ENCODE results near the gene PBRM1. TPM values are rescaled to one million over a fixed set of nuclear protein-coding genes. Genes with fewer than 3 reads are reported as not detected.
A peak's percentile ranks its signal among the peaks of the same experiment; 100 is the strongest.

The PBRM1 gene
- total RNA-seq, 2 experiments from 2014 or later, result 88.9 to 97.7 TPM

GRCh38 chr3:52534281-52535183 lies 151.2 kb downstream of the PBRM1 start:
- Mint-ChIP-seq H3K27ac (peak overlapping the region; percentile 77), H3K9me3 (no peaks in the 10 kb centered on the region), H3K27me3 (no peaks in the 10 kb centered on the region), H3K4me1 (peaks cover 41% of the 10 kb centered on the region), H3K36me3 (ENCODE audit: low read depth) (peaks cover 20% of the 10 kb centered on the region), H3K4me3 (peak overlapping the region; percentile 75)
- DNase-seq, result peak; percentile 5
- ChIA-PET CTCF (no interaction called here), POLR2A (no interaction called here)

- H3K27me3 Mint-ChIP-seq, result no peaks in the 10 kb centered on the region
- peak within 1 kb of the TSS; percentile 75 for H3K4me3 Mint-ChIP-seq
- no peaks in the 10 kb centered on the region for H3K9me3 Mint-ChIP-seq
- peaks cover 13% of the 10 kb centered on the region for H3K36me3 Mint-ChIP-seq (ENCODE audit: low read depth)
- DNase-seq, result peak; percentile 62
- peaks cover 34% of the 10 kb centered on the region for H3K4me1 Mint-ChIP-seq
- ChIA-PET CTCF (no interaction called here), POLR2A (no interaction called here)
- H3K27ac Mint-ChIP-seq, result peak within 1 kb of the TSS; percentile 61
Measured at GRCh38 chr3:52533623-52534280, 152.0 kb downstream of the PBRM1 start, which contains the start of gene NT5DC2. Gene NT5DC2 (minus strand): TSS chr3:52533857. CDS start chr3:52533737, 120 bp downstream.

DNA sequence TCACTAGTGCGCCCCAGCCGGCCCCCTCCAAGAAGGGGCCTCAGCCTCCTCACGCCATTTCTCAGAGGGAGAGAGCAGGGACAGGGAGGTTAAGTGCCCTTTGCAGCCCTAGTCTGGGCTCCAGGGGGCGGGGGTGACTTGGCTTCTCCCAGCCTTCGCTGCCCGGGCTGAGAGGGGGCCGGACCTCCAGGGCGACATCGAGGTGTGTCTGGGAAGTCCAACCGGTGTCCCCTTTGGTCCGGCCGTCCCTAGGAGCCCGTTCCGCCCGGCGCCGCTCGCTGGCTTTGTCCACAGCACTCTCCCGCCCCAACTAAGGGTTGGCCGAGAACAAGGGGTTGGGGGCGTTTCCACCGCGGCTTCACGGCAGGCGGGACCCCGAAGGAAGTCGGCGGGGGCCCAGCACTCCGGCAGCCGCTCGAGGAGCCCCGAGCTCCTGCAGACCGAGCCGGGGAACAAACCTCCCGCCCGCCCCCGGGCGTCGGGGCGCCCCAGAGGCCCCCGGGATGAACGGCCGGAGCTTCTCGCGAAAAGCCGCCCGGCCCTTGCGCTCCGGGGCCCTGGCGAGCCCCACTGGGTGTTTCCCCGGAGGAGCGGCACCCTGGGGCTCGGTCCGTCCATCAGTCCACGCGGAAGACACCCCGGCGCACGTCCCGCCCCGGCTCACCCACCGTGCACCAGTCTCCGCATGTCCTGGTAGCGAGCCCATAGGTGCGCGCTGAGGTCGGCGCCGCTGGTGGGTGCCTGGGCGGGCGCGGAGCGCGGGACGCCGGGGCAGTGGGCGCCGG lies 152.7 kb downstream of the PBRM1 start:
- Mint-ChIP-seq H3K36me3 (ENCODE audit: low read depth) (peaks cover 9% of the 10 kb centered on the region), H3K4me1 (peaks cover 29% of the 10 kb centered on the region), H3K27ac (no peak overlapping the region), H3K4me3 (peak overlapping the region; percentile 70), H3K27me3 (no peaks in the 10 kb centered on the region), H3K9me3 (no peaks in the 10 kb centered on the region)
- ChIA-PET CTCF (no interaction called here), POLR2A (no interaction called here)
- DNase-seq, result peak; percentile 37

DNA sequence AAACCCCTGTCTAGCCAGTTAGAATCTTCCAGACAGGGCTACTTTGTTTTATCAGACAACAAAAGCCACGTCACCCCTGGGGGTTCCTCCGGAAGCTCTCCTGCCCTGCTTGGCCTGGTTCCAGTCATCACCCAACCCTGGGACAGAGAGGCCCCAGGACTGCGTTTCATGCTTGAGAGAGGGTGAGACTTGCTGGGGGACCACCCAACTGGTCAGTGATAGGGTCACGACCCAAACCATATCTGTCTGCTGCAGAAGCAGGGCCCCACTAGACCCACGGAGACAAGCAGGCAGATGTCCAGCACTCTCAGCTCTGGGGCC lies 153.2 kb downstream of the PBRM1 start:
- POLR2A ChIA-PET, result no interaction called here
- CTCF ChIA-PET, result no interaction called here

DNA sequence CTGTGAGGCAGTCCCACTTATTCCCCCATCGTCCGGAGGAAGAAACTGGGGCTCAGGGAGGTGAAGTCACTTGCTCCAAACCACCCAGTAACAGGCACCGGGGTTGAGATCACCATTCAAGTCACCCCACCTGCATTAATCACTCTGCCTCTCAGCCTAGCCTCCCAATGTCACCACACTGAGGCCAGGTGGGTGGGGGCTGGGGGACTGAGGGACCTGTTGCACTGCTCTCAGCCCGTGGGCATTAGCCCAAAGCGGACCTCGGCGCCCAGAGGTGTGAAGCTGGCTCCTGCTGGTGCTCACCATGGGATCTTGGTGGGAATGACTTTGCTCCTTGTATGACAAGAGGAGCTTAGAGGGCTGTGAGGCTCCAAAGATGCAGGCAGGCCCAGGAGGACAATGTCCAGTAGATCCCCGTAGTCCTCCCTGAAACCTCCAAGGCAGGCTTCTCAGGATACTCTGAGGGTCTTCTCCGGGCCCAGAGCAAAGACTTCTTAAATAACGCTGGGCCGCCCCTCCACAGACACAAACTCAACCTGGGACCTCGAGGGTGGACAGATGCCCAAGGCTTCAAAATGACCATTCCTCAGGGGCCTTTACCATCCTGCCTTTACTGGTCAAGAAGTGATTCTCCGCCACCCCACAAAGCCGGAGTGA lies 153.7 kb downstream of the PBRM1 start:
- Mint-ChIP-seq H3K9me3 (no peaks in the 10 kb centered on the region), H3K27me3 (no peaks in the 10 kb centered on the region), H3K4me1 (peaks cover 21% of the 10 kb centered on the region), H3K36me3 (ENCODE audit: low read depth) (peaks cover 2% of the 10 kb centered on the region), H3K4me3 (peak overlapping the region; percentile 70), H3K27ac (no peak overlapping the region)
- ChIA-PET CTCF (no interaction called here), POLR2A (no interaction called here)
- DNase-seq, result no peak

More for the DNA sequence above, 153.2 kb downstream of the PBRM1 start:
- peaks cover 3% of the 10 kb centered on the region for H3K36me3 Mint-ChIP-seq (ENCODE audit: low read depth)
- H3K4me1 Mint-ChIP-seq, result peaks cover 23% of the 10 kb centered on the region
- DNase-seq, result no peak
- H3K9me3 Mint-ChIP-seq, result no peaks in the 10 kb centered on the region
- peak overlapping the region; percentile 70 for H3K4me3 Mint-ChIP-seq
- no peaks in the 10 kb centered on the region for H3K27me3 Mint-ChIP-seq
- H3K27ac Mint-ChIP-seq, result no peak overlapping the region

DNA sequence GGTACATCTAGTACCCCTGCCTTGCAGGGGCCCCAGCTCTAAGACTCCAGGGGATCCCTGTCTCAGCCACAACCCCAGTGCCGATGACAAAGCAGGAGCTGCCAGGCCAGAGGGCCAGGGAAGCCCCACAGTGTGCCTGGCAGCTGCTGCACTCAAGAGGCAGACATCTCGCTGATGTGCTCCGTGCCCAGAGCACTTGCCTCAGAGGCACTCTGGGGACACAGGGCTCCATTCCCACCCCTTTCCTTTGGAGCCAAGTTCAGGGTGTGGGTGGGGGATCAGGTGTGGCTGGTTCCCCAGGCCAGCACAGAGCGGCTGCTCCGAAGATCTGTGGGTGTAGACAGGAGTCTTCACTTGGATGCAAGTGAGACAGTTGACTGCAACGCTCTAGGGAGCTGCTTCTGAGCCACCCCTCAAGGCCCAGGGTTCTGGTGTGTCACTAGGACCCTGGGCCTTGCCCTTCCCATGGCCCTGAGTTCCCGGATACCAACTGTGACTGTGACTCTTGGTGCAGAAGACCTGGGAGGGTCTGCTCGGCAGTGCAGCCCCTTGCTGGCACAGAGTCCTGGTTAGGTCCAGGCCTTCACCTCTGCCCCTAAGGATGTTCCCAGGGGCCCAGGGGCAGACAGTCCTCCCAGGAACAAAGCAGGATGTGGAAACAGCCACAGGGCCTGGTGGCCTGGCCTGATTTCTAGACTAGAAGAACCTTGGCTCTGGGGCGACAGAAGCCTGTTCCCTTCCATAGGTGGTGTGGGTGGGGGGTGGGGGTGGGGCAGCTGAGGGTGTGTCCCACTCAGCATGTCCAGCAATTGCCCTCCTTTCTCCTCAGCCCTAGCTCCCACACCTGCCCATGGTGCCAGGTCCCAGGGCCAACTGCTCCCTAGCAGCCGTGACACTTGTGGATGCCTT lies 154.5 kb downstream of the PBRM1 start:
- H3K4me1 Mint-ChIP-seq, result peaks cover 18% of the 10 kb centered on the region
- no peaks in the 10 kb centered on the region for H3K36me3 Mint-ChIP-seq (ENCODE audit: low read depth)
- no peaks in the 10 kb centered on the region for H3K9me3 Mint-ChIP-seq
- ChIA-PET CTCF (no interaction called here), POLR2A (no interaction called here)
- no peak for DNase-seq
- peak overlapping the region; percentile 31 for H3K27ac Mint-ChIP-seq
- no peak overlapping the region for H3K4me3 Mint-ChIP-seq
- no peaks in the 10 kb centered on the region for H3K27me3 Mint-ChIP-seq

DNA sequence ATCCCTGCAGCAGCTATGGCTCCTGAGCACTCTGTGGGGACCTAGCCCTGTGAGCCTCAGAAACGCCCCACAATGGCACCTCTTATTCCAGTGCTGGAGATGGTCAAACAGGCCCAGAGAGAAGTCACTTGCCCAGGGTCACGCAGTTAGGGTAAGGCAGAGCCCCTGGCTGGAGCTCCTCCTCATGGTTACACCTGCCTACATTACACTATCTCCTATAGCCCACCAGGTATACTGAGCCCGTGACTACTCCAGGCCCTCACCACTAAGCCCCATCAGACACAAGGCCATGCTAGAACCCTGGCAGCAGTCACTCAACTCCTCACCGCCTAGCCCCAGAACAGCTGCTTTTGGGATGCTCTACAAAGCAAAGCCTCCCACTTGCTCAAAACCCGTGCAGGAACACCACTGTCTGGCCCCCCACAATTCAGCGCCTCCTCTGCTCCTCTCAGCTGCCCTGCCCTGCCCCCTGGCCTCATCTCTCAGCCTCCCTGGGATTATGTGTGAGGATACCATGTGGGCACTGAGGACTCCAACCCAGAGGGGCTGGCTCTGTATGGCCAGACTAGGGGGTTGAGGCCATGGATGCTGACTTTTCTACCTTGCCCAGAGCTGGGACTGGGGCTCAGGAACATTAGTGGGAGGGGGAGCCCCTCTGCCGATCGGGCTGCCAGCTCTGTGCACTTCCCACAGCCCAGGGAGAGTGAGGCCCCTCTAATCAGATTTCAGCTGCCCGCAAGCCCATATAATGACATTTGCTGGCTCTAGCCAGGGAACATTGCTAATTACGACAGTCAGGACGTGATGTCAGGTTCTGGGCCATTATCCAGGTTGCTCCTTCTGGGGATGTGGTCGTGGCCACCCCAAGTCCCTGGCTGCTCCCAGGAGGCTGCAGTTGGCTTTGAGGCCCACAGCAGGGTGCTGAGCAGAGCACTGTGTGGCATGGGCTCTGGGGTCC lies 156.1 kb downstream of the PBRM1 start:
- Mint-ChIP-seq H3K9me3 (no peaks in the 10 kb centered on the region), H3K27me3 (no peaks in the 10 kb centered on the region), H3K36me3 (ENCODE audit: low read depth) (no peaks in the 10 kb centered on the region), H3K4me1 (peaks cover 6% of the 10 kb centered on the region), H3K27ac (peak overlapping the region; percentile 9), H3K4me3 (no peak overlapping the region)
- DNase-seq, result no peak
- CTCF ChIA-PET, result interaction anchor here (1.1 kb wide), 1 partner anchor 50 kb away, joined by 3 read pairs; no protein-coding TSS in a partner anchor
- POLR2A ChIA-PET, result no interaction called here

- ChIA-PET POLR2A (no interaction called here), CTCF (interaction anchor here (1.1 kb wide), 1 partner anchor 49 kb away, joined by 3 read pairs; no protein-coding TSS in a partner anchor)
- no peak overlapping the region for H3K4me3 Mint-ChIP-seq
- H3K9me3 Mint-ChIP-seq, result no peaks in the 10 kb centered on the region
- DNase-seq, result no peak
- no peaks in the 10 kb centered on the region for H3K36me3 Mint-ChIP-seq (ENCODE audit: low read depth)
- H3K27me3 Mint-ChIP-seq, result no peaks in the 10 kb centered on the region
- H3K27ac Mint-ChIP-seq, result no peak overlapping the region
- H3K4me1 Mint-ChIP-seq, result peaks cover 4% of the 10 kb centered on the region
Measured at GRCh38 chr3:52528586-52529375, 156.9 kb downstream of the PBRM1 start.

GRCh38 chr3:52527732-52528585 lies 157.8 kb downstream of the PBRM1 start:
- Mint-ChIP-seq H3K4me1 (peaks cover 4% of the 10 kb centered on the region), H3K4me3 (no peak overlapping the region), H3K36me3 (ENCODE audit: low read depth) (no peaks in the 10 kb centered on the region), H3K27ac (no peak overlapping the region), H3K27me3 (no peaks in the 10 kb centered on the region), H3K9me3 (no peaks in the 10 kb centered on the region)
- no peak for DNase-seq
- CTCF ChIA-PET, result interaction anchor here (1.4 kb wide), 1 partner anchor 39 kb away, joined by 3 read pairs; no protein-coding TSS in a partner anchor
- POLR2A ChIA-PET, result no interaction called here
